ENCODE data around the gene UBA6.

The UBA6 gene

DNA sequence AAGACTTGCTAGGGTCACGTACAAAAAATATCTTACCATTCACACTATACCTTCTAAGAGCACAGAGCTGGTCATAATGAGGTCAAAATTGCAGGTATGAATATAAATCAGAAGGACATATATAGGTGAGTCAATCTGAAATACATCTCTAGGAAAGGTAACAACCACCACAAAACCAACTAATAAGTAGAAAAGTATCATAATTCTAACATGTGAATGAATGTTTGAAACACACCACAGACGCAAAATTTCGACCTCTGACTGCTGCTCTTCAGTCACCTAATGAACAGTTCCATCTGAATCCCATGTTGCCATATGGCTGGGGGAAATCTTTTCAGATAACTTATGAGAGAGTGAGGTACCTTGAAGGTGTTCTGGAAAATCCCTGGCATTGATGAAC is 120.4 kb downstream of the UBA6 start:
- no peak for DNase-seq (ENCODE audit: low spot score)
- TF ChIP-seq, protein P1, sequence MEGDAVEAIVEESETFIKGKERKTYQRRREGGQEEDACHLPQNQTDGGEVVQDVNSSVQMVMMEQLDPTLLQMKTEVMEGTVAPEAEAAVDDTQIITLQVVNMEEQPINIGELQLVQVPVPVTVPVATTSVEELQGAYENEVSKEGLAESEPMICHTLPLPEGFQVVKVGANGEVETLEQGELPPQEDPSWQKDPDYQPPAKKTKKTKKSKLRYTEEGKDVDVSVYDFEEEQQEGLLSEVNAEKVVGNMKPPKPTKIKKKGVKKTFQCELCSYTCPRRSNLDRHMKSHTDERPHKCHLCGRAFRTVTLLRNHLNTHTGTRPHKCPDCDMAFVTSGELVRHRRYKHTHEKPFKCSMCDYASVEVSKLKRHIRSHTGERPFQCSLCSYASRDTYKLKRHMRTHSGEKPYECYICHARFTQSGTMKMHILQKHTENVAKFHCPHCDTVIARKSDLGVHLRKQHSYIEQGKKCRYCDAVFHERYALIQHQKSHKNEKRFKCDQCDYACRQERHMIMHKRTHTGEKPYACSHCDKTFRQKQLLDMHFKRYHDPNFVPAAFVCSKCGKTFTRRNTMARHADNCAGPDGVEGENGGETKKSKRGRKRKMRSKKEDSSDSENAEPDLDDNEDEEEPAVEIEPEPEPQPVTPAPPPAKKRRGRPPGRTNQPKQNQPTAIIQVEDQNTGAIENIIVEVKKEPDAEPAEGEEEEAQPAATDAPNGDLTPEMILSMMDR (IDR thresholded peaks at IDR 0.05; ENCODE audit: extremely low read depth, missing control alignments): no peak

DNA sequence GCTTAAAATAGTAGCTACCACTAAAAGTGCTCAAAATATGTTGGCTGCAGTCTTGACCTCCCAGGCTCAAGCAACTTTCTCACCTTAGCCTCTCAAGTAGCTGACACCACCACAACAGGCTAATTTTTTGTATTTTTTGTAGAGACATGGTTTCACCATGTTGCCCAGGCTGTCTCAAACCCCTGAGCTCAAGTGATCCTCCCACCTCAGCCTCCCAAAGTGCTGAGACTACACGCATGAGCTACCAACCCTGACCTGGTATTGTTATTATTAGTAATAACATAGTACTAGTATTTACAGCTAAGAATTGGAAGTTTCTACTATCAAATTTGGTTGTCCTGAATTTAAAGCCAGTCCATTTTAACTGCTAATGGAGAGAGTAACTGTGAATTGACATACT is 124.4 kb downstream of the UBA6 start:
- TF ChIP-seq, protein P1 (IDR thresholded peaks at IDR 0.05; ENCODE audit: extremely low read depth, missing control alignments): no peak
- no peak for DNase-seq (ENCODE audit: low spot score)

DNA sequence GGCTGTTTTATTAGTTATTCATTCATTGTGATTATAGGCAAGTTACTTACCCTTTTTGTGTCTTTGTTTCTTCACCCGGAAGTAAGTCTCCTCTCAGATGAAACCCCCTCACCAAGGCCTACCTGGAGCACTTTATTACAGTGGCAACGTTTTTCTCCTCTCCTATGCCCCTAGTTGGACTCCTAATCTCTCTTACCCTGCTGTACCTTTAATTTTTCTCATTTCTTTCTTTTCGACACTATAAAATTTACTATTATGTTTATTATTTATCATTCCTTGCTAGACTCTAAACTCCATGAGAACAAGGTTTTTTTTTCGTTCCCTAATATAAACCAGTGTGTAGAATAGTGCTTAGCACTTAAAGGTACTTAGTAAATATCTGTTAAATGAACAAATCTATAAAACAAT is 124.9 kb downstream of the UBA6 start:
- TF ChIP-seq, protein P1 (IDR thresholded peaks at IDR 0.05; ENCODE audit: extremely low read depth, missing control alignments): no peak
- no peak for DNase-seq (ENCODE audit: low spot score)

DNA sequence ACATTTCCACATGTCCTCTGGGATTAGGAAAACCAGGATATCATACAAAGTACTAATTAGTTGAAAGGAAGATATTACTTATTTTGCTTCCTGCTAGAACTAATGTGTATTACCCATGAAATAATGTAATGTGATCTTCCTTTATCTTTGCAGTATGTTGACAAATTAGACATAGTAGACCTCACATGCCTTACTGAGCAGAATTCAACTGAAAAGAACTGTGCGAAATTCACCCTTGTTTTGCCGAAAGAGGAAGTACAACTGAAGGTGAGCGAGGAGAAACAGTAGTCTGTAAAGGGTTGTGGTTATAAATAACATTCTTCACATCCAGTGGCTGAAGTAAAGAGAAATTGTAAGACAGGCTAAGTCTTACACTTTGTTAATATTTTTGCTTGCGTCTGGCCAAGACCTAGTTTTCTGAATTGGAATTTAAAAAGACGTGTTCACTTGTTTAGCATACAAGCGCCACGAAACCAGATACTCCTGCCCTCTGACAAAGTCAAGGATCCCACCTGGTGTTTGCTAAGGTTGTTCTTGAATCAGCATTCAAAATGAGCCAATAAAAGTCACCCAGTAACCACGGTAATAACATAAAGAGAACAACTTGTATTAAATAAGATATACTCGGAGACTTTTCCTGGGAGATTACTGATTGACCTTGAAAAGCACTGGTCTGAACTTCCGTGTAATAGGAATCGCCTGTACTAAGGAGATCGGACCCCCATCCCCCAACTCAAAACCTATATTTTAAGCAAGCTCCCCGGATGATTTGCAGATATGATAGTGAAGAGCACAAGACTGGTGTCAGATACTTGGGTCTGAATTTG is 125.5 kb downstream of the UBA6 start:
- DNase-seq (ENCODE audit: low spot score): peak; percentile 56
- TF ChIP-seq, protein P1 (IDR thresholded peaks at IDR 0.05; ENCODE audit: extremely low read depth, missing control alignments): no peak

DNA sequence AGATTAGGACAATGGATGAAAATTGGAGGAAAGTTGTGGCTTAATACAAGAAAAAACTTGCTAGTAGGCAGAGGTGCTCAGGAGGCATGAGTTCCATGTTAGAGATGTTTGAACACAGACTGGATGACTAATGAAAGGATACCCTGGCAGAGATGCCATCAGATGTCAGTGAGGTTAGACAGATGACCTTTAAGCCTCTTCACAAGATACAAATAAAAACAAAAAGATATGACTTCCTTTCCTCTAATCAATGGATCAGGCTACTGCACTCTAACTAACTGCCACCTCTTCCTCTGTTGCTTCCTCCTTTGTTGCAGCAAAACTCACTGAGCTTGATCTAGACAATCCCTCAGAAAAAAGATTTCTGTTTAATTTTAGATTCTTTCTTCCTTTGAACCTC is 127.8 kb downstream of the UBA6 start:
- TF ChIP-seq, protein P1 (IDR thresholded peaks at IDR 0.05; ENCODE audit: extremely low read depth, missing control alignments): no peak

DNA sequence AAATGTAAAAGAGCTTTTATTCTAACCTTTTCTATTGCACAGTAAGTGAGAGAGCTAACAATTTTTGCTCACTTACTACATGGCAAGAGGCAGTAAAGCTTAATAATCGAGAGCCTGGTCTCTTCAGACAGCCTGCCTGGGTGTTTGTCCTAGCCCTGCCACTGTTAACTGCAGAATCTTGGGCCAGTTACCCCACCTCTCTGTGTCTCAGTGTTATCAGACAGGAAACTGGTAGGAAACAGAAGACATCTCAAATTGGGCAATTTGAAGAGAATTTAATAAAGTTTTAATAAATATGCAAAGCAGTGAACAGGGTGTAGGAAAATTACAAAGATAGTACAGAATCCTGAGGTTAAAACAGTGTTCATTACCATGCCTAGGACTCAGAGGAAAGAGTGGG is 129.0 kb downstream of the UBA6 start:
- DNase-seq (ENCODE audit: low spot score): no peak
- TF ChIP-seq, protein P1 (IDR thresholded peaks at IDR 0.05; ENCODE audit: extremely low read depth, missing control alignments): no peak

More for the DNA sequence above, 127.8 kb downstream of the UBA6 start:
- no peak for DNase-seq (ENCODE audit: low spot score)

DNA sequence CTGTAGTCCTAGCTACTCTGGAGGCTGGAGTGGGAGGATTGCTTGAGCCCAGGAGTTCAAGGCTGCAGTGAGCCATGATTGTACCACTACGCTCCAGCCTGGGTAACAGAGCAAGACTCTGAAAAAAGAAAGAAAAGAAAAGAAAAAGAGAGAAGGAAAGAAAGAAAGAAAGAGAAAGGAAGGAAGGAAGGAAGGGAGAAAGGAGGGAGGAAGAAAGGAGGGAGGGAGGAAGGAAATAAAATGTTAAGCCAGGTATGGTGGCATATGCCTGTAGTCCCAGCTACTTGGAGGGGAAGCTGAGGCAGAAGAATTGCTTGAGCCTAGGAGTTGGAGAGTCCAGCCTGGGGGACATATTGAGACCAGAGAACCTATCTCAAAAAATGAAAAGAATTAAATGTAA is 130.4 kb downstream of the UBA6 start:
- DNase-seq (ENCODE audit: low spot score): no peak
- TF ChIP-seq, protein P1 (IDR thresholded peaks at IDR 0.05; ENCODE audit: extremely low read depth, missing control alignments): no peak

Measured in GM20000 (cell line).